Pancreas (tissue), 10 donors: ENCODE results near the gene NUDT14. TPM values are rescaled to one million over a fixed set of nuclear protein-coding genes. Genes with fewer than 3 reads are reported as not detected.

Source experiments
- ATAC-seq, 4 donors: fragments of 200-7000 bp; cut with Tn5 transposase; one replicate each; pipeline versions ENCODE4 v1.8.0 to v1.9.1; 2020; ENCODE audit warnings: mild to moderate bottlenecking in 4 of 4, moderate library complexity in 4 of 4
- DNase-seq, 6 donors: peaks; one replicate each; pipeline ENCODE4 v3.0.0-alpha.2; 2020
- FAIRE-seq: peaks from 2 replicates; lab custom pipeline; 2012; peaks lifted over from hg19 to GRCh38; lab: Jason Lieb, UNC
- H3K27ac ChIP-seq, 4 donors: fragments of 200-600 bp; sonication (generic); 1 replicate in 3 of 4; 2 replicates in 1 of 4; pipeline versions ENCODE4 v1.5.0 to v1.8.0; 2020
- H3K27me3 ChIP-seq, 4 donors: fragments of 200-600 bp; one replicate each; pipeline ENCODE4 v1.8.0; 2021
- H3K36me3 ChIP-seq, 3 donors: fragments of 200-600 bp; sonication (generic) in 1 of 3; one replicate each; pipeline versions ENCODE4 v1.5.0 to v1.8.0; 2020 to 2021
- H3K4me1 ChIP-seq, 3 donors: fragments of 200-600 bp; one replicate each; pipeline ENCODE4 v1.8.0; 2021
- H3K4me3 ChIP-seq, 4 donors: fragments of 200-600 bp; sonication (generic) in 2 of 4; one replicate each; pipeline versions ENCODE4 v1.5.0 to v1.8.0; 2020 to 2021
- H3K9me3 ChIP-seq, 4 donors: fragments of 200-600 bp; one replicate each; pipeline ENCODE4 v1.8.0; 2021
- CTCF ChIP-seq, 4 donors: fragments of 200-600 bp; sonication (generic) in 3 of 4; IDR thresholded peaks; one replicate each; pipeline versions ENCODE4 v1.5.0 to v1.8.0; 2021; ENCODE audit warnings: antibody characterized with exemption in 4 of 4
- WGBS, 2 donors: extraction: QIAGEN DNeasy Blood & Tissue Kit; methylation state at CpG; one replicate each; pipeline ENCODE4 v1.1.7; 2013; 5-methylcytosine and 5-hydroxymethylcytosine counted together
- intact Hi-C, 3 donors: fragments of 100-400 bp; cut with DNase I; formaldehyde crosslinking; loops; one replicate each; pipeline versions ENCODE4 v1.11.1 to v1.14.2; 2022
- polyA plus RNA-seq, 2 donors: library from polyadenylated mRNA; stranded (reverse); fragments of 200-250 nt; gene quantifications; one replicate each; pipeline ENCODE4 v1.2.3, GENCODE V29; 2013
- total RNA-seq, 6 donors: library from RNA; stranded (reverse); fragmentation: NEBNext Ultra II Directional in 4 of 6; extraction: Animal tissue kit (Norgen Biotek cat#: 25700) in 4 of 6; gene quantifications; one replicate each; pipeline versions ENCODE4 v1.2.1 to v1.2.4, GENCODE V29; 2021 to 2023
- donor health status: healthy with polysubstance abuse.
- donor health status: DM: no; HTN: no; CAD: no; lungs with moderate emphysema.
- donor health status: DM: no; HTN: no; CAD: no.
- donor health status: control.
- donor health status: control.
- donor health status: Bipolar disorder and iron deficiency.
- donor health status: DM: yes; HTN: yes; CAD: no.
- donor health status: DM: no; HTN: no; CAD: no.
- donor health status: DM: no; HTN: no; CAD: no.
- donor health status: DM: yes; HTN: yes; CAD: no.

Gene NUDT14
- total and polyA plus RNA-seq, 8 donors, result 24.7 to 64.9 (median 32.6) TPM

- no peaks in the 10 kb centered on the region for H3K27me3 ChIP-seq
- peaks cover 7 to 17% (median 13%) of the 10 kb centered on the region in 3 donors for H3K4me1 ChIP-seq
- FAIRE-seq (no peak), ATAC-seq (no peak), DNase-seq (peak in 1 of 6 donors; percentile 37)
- H3K9me3 ChIP-seq, result no peaks in the 10 kb centered on the region
- 38 to 58% methylated on average over 24 to 54 of the region's 54 CpGs for WGBS, 2 donors
- H3K36me3 ChIP-seq, result no peaks in the 10 kb centered on the region
- peak overlapping the region in 2 of 4 donors; percentile 23 to 48 for H3K4me3 ChIP-seq
- TF ChIP-seq CTCF (IDR thresholded peaks at IDR 0.05), result no peak
- intact Hi-C loops, result loop anchor here in 1 of 3 donors (10.0 kb wide), 1 partner anchor 74 kb away; no protein-coding TSS in a partner anchor
- no peak overlapping the region for H3K27ac ChIP-seq
Measured at GRCh38 chr14:105168979-105169507, 12.1 kb downstream of the NUDT14 start.

- Histone ChIP-seq H3K27ac (no peak within 1 kb of the TSS), H3K4me3 (peak within 1 kb of the TSS; percentile 16 to 56 (median 36)), H3K27me3 (no peaks in the 10 kb centered on the region), H3K9me3 (no peaks in the 10 kb centered on the region), H3K4me1 (peaks cover 7 to 17% (median 13%) of the 10 kb centered on the region in 3 donors), H3K36me3 (no peaks in the 10 kb centered on the region)
- intact Hi-C loops, result loop anchor here in 1 of 3 donors (10.0 kb wide), 1 partner anchor 74 kb away; no protein-coding TSS in a partner anchor
- DNase-seq, result peak in 5 of 6 donors; percentile 59 to 82 (median 66)
- no peak for FAIRE-seq
- no peak for TF ChIP-seq CTCF (IDR thresholded peaks at IDR 0.05)
- WGBS, 2 donors, result 0 to 1% methylated on average over 14 to 84 of the region's 84 CpGs
- peak in 2 of 4 donors; percentile 53 to 62 for ATAC-seq
Measured at GRCh38 chr14:105168496-105168978, 12.6 kb downstream of the NUDT14 start, which contains the start of gene JAG2. JAG2 (minus strand) TSS chr14:105168776; CDS start chr14:105168420, 356 bp downstream.

GRCh38 chr14:105168093-105168420, 13.1 kb downstream of the NUDT14 start:
- no peak for DNase-seq
- Histone ChIP-seq H3K27ac (no peak overlapping the region), H3K27me3 (no peaks in the 10 kb centered on the region), H3K36me3 (no peaks in the 10 kb centered on the region), H3K4me3 (peak overlapping the region; percentile 16 to 56 (median 36)), H3K9me3 (no peaks in the 10 kb centered on the region), H3K4me1 (peaks cover 7 to 17% (median 13%) of the 10 kb centered on the region in 3 donors)
- 0% methylated on average over 6 to 45 of the region's 46 CpGs for WGBS, 2 donors
- TF ChIP-seq CTCF (IDR thresholded peaks at IDR 0.05), result no peak
- no peak for ATAC-seq
- FAIRE-seq, result no peak
- intact Hi-C loops, result loop anchor here in 1 of 3 donors (10.0 kb wide), 1 partner anchor 73 kb away; no protein-coding TSS in a partner anchor

GRCh38 chr14:105167303-105168092, 13.6 kb downstream of the NUDT14 start:
- H3K27ac ChIP-seq, result no peak overlapping the region
- H3K4me1 ChIP-seq, result peaks cover 7 to 17% (median 13%) of the 10 kb centered on the region in 3 donors
- H3K36me3 ChIP-seq, result no peaks in the 10 kb centered on the region
- no peaks in the 10 kb centered on the region for H3K9me3 ChIP-seq
- DNase-seq (peak in 2 of 6 donors; percentile 43 to 55), ATAC-seq (peak in 2 of 4 donors; percentile 18 to 38), FAIRE-seq (no peak)
- no peak for TF ChIP-seq CTCF (IDR thresholded peaks at IDR 0.05)
- peak overlapping the region; percentile 16 to 56 (median 36) for H3K4me3 ChIP-seq
- intact Hi-C loops, result loop anchor here in 1 of 3 donors (10.0 kb wide), 1 partner anchor 73 kb away; no protein-coding TSS in a partner anchor
- 12 to 13% methylated on average over 49 to 116 of the region's 116 CpGs for WGBS, 2 donors
- no peaks in the 10 kb centered on the region for H3K27me3 ChIP-seq
